ENCODE data around the gene CHD9.

The CHD9 gene

DNA sequence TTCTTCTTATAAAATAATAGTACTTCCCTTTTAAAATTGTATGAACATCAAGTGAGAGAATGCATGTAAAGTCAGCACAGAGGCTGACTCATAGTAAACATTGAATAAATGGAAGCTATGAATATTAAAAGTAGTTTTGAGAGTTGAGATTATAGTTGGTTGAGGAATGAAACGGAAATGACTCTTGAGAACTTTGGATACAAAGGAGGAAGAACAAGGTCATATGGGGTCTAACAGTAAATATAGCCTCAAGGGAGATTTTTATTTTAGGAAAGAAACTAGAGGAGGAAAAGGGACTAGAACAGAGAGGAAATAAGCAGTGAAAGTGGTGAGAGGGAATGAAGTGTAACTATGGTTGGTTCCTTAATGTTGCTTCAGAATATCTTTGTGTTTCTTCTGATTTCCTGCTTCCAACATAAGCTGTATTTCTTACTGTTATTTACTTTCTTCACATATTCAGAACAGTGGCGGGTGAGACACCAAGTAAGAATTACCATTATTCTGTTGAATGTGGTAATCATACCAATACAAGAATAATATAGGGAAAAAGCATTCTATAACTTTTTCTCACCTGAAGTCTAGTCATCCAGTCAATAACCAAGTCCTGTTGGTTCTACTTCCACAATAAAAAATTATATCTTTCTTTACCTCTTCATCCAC lies 165.1 kb downstream of the CHD9 start:
- no peaks in the 10 kb centered on the region for H3K9me3 ChIP-seq (ENCODE audit: low read length)
- H3K27me3 ChIP-seq (ENCODE audit: control insufficient read depth in 1 of 2, insufficient read depth in 2 of 2, low read length in 2 of 2) = no peaks in the 10 kb centered on the region
- H3K36me3 ChIP-seq (ENCODE audit: insufficient read depth, low read length) = peaks cover 12% of the 10 kb centered on the region
- no peak overlapping the region for H3K9ac ChIP-seq (ENCODE audit: low read length)
- H3K27ac ChIP-seq (ENCODE audit: low read depth, low read length) = no peak overlapping the region
- H3K4me1 ChIP-seq (ENCODE audit: insufficient read depth, low read length) = peaks cover 33% of the 10 kb centered on the region
- no peak overlapping the region for H3K4me3 ChIP-seq (ENCODE audit: low read depth in 1 of 2, low read length in 2 of 2)

DNA sequence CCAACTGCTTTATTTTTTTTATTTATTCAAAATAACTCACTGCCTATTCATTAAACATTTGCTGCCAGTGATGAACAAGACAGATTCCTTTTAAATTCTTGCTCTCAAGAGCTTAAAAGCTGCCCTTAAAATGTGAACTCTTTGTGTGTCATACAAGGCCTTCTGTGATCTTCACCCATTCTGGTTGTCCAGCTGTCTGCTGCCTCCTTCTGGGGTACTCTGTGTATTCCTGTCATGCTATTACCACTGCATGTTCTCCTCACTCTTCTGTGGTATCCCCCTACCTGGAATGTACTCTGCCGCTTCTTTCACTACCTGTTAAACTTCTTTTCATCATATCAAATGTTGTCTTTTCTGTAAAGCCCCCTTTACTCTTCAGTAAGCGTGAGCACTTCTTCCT lies 165.8 kb downstream of the CHD9 start:
- Histone ChIP-seq H3K27ac (ENCODE audit: low read depth, low read length) (no peak overlapping the region), H3K9ac (ENCODE audit: low read length) (no peak overlapping the region), H3K4me1 (ENCODE audit: insufficient read depth, low read length) (peaks cover 29% of the 10 kb centered on the region), H3K27me3 (ENCODE audit: control insufficient read depth in 1 of 2, insufficient read depth in 2 of 2, low read length in 2 of 2) (no peaks in the 10 kb centered on the region), H3K36me3 (ENCODE audit: insufficient read depth, low read length) (peaks cover 12% of the 10 kb centered on the region), H3K4me3 (ENCODE audit: low read depth in 1 of 2, low read length in 2 of 2) (no peak overlapping the region), H3K9me3 (ENCODE audit: low read length) (no peaks in the 10 kb centered on the region)

DNA sequence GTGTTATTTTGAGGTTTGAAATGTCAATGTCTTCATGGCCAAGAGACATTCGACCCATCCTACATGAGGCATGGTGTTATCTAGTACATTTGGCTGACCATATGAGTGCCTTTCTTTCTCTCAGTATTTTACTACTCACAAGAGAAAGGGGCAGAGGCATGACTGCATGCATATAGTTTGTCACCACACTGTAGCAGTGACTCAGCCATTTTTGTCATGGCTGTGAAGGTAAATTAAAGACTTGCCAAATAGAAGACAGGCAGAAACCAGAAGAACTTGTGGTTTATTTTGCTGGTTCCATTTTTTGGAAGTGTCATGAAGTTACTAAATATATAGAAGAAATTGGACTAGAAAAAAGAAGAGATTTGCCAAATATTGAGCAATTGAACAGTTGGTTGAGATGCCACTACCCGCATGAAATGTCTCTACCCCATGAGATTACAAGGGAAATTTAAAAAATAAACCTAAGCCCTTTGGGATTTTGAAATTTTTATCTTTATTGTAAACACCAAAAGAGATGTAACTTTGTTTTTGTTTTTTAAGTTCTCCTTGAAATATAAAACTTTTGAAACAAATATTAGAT lies 170.3 kb downstream of the CHD9 start:
- Histone ChIP-seq H3K4me1 (ENCODE audit: insufficient read depth, low read length) (peaks cover 16% of the 10 kb centered on the region), H3K4me3 (ENCODE audit: low read depth in 1 of 2, low read length in 2 of 2) (no peak overlapping the region), H3K27ac (ENCODE audit: low read depth, low read length) (no peak overlapping the region), H3K36me3 (ENCODE audit: insufficient read depth, low read length) (peaks cover 21% of the 10 kb centered on the region), H3K9ac (ENCODE audit: low read length) (no peak overlapping the region), H3K9me3 (ENCODE audit: low read length) (no peaks in the 10 kb centered on the region), H3K27me3 (ENCODE audit: control insufficient read depth in 1 of 2, insufficient read depth in 2 of 2, low read length in 2 of 2) (no peaks in the 10 kb centered on the region)

DNA sequence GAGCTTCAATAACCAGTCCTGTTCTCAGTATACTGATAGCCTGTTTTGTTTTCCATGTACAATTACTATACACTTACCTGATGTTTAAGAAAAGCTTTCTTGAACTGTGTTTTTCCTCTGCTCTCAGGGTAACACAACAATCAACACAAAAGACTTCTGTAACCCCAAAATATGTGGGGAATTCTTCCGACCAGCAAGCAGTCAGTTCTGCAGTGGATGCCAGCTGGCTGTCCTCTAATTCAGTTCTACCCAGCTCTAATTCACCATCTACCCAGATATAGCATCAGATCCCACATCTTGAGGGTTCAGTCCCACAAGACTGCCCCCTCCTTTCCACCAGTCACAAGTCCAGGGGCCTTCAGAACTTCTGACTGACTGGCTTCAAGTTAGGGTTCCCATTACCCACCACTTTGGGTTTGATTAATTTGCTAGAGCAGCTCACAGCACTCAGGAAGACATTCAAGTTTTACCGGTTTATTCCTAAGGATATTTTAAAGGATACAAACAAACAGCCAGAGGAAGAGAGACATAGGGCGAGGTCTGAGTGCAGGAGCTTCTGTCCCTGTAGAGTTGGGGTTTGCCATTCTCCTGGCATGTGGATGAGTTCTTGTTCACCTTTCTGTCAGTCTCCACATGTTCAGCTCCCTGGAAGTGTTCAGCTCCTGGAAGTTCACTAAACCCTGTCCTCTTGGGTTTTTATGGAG lies 178.2 kb downstream of the CHD9 start:
- H3K27ac ChIP-seq (ENCODE audit: low read depth, low read length) = no peak overlapping the region
- H3K4me3 ChIP-seq (ENCODE audit: low read depth in 1 of 2, low read length in 2 of 2) = no peak overlapping the region
- H3K9me3 ChIP-seq (ENCODE audit: low read length) = no peaks in the 10 kb centered on the region
- H3K36me3 ChIP-seq (ENCODE audit: insufficient read depth, low read length) = peaks cover 52% of the 10 kb centered on the region
- no peak overlapping the region for H3K9ac ChIP-seq (ENCODE audit: low read length)
- no peaks in the 10 kb centered on the region for H3K4me1 ChIP-seq (ENCODE audit: insufficient read depth, low read length)
- H3K27me3 ChIP-seq (ENCODE audit: control insufficient read depth in 1 of 2, insufficient read depth in 2 of 2, low read length in 2 of 2) = no peaks in the 10 kb centered on the region

DNA sequence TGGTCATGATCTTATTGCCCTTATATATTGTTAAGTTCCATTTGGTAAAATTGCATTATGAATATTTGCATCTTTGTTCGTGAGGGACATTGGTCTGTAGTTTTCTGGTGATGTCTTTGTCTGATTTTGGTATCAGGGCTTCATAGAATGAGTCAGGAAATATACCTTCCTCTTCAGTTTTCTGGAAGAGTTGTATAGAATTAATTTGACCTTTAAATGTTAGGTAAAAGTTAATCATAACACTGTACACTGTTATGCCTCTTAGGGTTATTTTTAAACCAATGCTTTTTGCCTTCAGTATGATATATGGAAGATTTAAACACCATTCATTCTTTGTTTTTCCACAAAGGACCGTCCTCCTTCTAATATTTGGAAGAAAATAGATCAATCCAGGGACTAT lies 180.0 kb downstream of the CHD9 start:
- H3K4me1 ChIP-seq (ENCODE audit: insufficient read depth, low read length) = no peaks in the 10 kb centered on the region
- H3K9me3 ChIP-seq (ENCODE audit: low read length) = no peaks in the 10 kb centered on the region
- H3K27ac ChIP-seq (ENCODE audit: low read depth, low read length) = no peak overlapping the region
- H3K27me3 ChIP-seq (ENCODE audit: control insufficient read depth in 1 of 2, insufficient read depth in 2 of 2, low read length in 2 of 2) = no peaks in the 10 kb centered on the region
- H3K9ac ChIP-seq (ENCODE audit: low read length) = no peak overlapping the region
- H3K36me3 ChIP-seq (ENCODE audit: insufficient read depth, low read length) = peaks cover 53% of the 10 kb centered on the region
- H3K4me3 ChIP-seq (ENCODE audit: low read depth in 1 of 2, low read length in 2 of 2) = no peak overlapping the region

DNA sequence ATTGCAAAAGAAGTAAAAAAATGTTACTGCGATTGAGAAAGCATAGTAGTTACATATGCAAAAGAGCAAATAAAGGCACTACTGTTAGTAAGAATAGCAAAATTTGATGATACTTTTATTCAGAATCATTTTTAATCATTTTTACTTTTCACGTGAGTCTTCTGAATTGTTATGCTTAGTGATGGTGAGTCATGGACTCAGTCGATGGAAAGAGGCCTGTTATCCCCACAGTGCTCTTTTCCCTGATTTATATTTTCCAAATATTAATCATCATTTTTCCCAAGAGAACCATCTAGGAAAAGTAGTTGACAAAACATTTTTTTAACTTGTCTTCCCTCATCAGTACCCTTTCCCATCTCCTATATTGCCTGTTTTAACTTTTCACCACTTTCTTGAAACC lies 181.1 kb downstream of the CHD9 start:
- no peaks in the 10 kb centered on the region for H3K9me3 ChIP-seq (ENCODE audit: low read length)

DNA sequence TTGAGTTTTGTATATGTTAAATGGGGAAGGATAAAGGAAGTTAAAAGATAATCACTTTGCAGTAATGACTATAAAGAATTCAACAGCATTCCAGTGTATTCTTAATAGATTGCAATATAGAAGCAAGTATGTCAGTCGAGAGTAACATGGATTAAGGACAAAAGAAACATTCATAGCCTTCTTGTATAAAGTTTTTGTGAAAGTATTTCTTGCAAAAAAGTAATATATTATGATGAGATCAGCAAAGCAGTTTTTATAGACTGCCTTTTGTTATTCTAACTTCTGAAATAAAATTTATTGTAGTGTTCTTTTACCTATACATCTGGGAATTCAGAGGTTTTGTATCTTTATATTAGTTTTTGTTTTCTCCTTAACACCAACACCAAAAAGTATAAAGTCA lies 194.5 kb downstream of the CHD9 start:
- no peaks in the 10 kb centered on the region for H3K4me1 ChIP-seq (ENCODE audit: insufficient read depth, low read length)

More for the DNA sequence above, 181.1 kb downstream of the CHD9 start:
- no peak overlapping the region for H3K27ac ChIP-seq (ENCODE audit: low read depth, low read length)
- no peaks in the 10 kb centered on the region for H3K27me3 ChIP-seq (ENCODE audit: control insufficient read depth in 1 of 2, insufficient read depth in 2 of 2, low read length in 2 of 2)
- no peak overlapping the region for H3K9ac ChIP-seq (ENCODE audit: low read length)
- peaks cover 47% of the 10 kb centered on the region for H3K36me3 ChIP-seq (ENCODE audit: insufficient read depth, low read length)
- H3K4me1 ChIP-seq (ENCODE audit: insufficient read depth, low read length) = no peaks in the 10 kb centered on the region
- no peak overlapping the region for H3K4me3 ChIP-seq (ENCODE audit: low read depth in 1 of 2, low read length in 2 of 2)

DNA sequence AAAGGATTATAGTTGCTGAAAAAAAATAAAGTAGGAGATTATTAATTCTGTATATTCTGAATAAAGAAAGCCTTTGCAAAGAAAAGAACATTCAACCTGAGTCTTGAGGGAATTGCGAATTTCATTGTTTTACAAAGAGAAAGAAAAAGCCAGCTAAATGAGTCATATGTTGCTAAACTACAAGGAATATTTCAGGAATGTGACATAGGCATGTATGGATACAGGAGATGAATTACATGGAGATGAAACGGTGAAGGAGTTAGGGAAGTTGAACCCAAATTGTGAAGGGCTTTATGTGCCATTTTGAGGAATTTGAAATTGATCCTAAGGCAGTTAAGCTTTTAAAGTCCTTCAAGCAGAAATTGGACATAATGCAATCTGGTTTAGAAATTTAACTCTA lies 202.2 kb downstream of the CHD9 start:
- H3K27me3 ChIP-seq (ENCODE audit: control insufficient read depth in 1 of 2, insufficient read depth in 2 of 2, low read length in 2 of 2) = no peaks in the 10 kb centered on the region
- H3K4me3 ChIP-seq (ENCODE audit: low read depth in 1 of 2, low read length in 2 of 2) = no peak overlapping the region
- no peak overlapping the region for H3K27ac ChIP-seq (ENCODE audit: low read depth, low read length)
- no peaks in the 10 kb centered on the region for H3K9me3 ChIP-seq (ENCODE audit: low read length)
- no peak overlapping the region for H3K9ac ChIP-seq (ENCODE audit: low read length)
- peaks cover 33% of the 10 kb centered on the region for H3K36me3 ChIP-seq (ENCODE audit: insufficient read depth, low read length)
- no peaks in the 10 kb centered on the region for H3K4me1 ChIP-seq (ENCODE audit: insufficient read depth, low read length)

More for the DNA sequence above, 194.5 kb downstream of the CHD9 start:
- Histone ChIP-seq H3K36me3 (ENCODE audit: insufficient read depth, low read length) (peaks cover 40% of the 10 kb centered on the region), H3K27me3 (ENCODE audit: control insufficient read depth in 1 of 2, insufficient read depth in 2 of 2, low read length in 2 of 2) (no peaks in the 10 kb centered on the region), H3K9ac (ENCODE audit: low read length) (no peak overlapping the region), H3K27ac (ENCODE audit: low read depth, low read length) (no peak overlapping the region), H3K9me3 (ENCODE audit: low read length) (no peaks in the 10 kb centered on the region), H3K4me3 (ENCODE audit: low read depth in 1 of 2, low read length in 2 of 2) (no peak overlapping the region)

DNA sequence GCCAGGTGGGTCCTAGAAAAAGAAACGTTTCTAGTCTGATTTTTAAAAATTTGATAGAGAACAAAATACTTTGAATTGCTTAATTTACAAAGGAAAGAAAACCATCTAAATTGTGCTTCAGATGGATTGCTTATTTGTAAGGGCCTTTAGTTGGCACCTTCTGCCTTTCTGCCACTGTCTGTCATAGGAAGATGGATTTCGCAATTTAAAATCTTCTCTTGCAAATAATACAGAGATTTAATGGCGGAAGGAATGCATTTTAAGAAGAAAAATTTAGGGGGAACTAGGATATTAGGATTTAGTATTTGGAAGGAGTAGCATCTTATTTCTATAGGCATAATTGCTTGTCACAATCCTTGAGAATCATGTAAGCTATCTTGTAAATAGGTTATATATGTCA lies 204.0 kb downstream of the CHD9 start:
- H3K4me3 ChIP-seq (ENCODE audit: low read depth in 1 of 2, low read length in 2 of 2) = no peak overlapping the region
- no peaks in the 10 kb centered on the region for H3K4me1 ChIP-seq (ENCODE audit: insufficient read depth, low read length)
- no peaks in the 10 kb centered on the region for H3K27me3 ChIP-seq (ENCODE audit: control insufficient read depth in 1 of 2, insufficient read depth in 2 of 2, low read length in 2 of 2)
- peaks cover 44% of the 10 kb centered on the region for H3K36me3 ChIP-seq (ENCODE audit: insufficient read depth, low read length)
- H3K27ac ChIP-seq (ENCODE audit: low read depth, low read length) = no peak overlapping the region
- H3K9ac ChIP-seq (ENCODE audit: low read length) = no peak overlapping the region
- no peaks in the 10 kb centered on the region for H3K9me3 ChIP-seq (ENCODE audit: low read length)

DNA sequence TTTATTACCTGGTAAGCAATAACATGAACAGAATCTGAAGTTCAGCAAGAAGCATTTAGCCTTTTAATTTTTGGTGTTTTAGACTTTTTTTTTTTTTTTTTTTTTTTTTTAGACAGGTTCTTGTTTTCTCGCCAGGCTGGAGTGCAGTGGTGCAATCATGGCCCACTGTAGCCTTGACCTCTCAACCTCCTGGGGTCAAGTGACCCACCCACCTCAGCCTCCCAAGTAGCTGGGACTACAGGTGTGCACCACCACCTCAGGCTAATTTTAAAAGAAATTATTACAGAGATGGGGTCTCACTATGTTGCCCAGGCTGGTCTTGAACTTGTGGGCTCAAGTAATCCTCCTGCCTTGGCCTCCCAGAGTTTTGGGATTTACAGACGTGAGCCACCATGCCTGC lies 206.5 kb downstream of the CHD9 start:
- Histone ChIP-seq H3K9me3 (ENCODE audit: low read length) (no peaks in the 10 kb centered on the region), H3K27ac (ENCODE audit: low read depth, low read length) (no peak overlapping the region), H3K4me1 (ENCODE audit: insufficient read depth, low read length) (no peaks in the 10 kb centered on the region), H3K9ac (ENCODE audit: low read length) (no peak overlapping the region), H3K4me3 (ENCODE audit: low read depth in 1 of 2, low read length in 2 of 2) (no peak overlapping the region), H3K36me3 (ENCODE audit: insufficient read depth, low read length) (peaks cover 21% of the 10 kb centered on the region), H3K27me3 (ENCODE audit: control insufficient read depth in 1 of 2, insufficient read depth in 2 of 2, low read length in 2 of 2) (no peaks in the 10 kb centered on the region)

DNA sequence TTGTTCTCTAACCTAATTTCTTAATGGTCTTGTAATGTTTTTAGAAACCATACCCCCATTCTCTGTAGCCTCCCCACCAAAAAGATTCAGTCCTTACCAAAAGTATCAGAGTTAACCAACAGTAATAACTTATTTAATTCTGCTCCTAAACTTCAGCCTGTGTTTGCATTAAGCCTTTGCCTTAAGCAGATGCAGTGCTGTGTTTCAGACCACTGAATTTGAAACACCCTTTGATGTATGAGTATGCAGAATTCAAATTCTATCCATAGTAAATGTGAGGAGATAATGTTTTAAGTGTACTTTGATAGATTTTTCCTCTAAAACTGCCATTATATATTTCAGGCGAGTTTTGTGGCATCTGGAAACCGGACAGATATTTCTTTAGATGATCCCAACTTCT lies 207.9 kb downstream of the CHD9 start:
- Histone ChIP-seq H3K4me3 (ENCODE audit: low read depth in 1 of 2, low read length in 2 of 2) (no peak overlapping the region), H3K9ac (ENCODE audit: low read length) (no peak overlapping the region), H3K9me3 (ENCODE audit: low read length) (no peaks in the 10 kb centered on the region), H3K36me3 (ENCODE audit: insufficient read depth, low read length) (peaks cover 26% of the 10 kb centered on the region), H3K4me1 (ENCODE audit: insufficient read depth, low read length) (no peaks in the 10 kb centered on the region), H3K27ac (ENCODE audit: low read depth, low read length) (no peak overlapping the region), H3K27me3 (ENCODE audit: control insufficient read depth in 1 of 2, insufficient read depth in 2 of 2, low read length in 2 of 2) (no peaks in the 10 kb centered on the region)

Data from muscle layer of colon (tissue), 2 donors.